ENCODE results near the gene RAB7A. TPM values are rescaled to one million over a fixed set of nuclear protein-coding genes. Genes with fewer than 3 reads are reported as not detected.
A peak's percentile ranks its signal among the peaks of the same experiment; 100 is the strongest.

The RAB7A gene
- polyA plus RNA-seq, 2 of the 4 experiments (the other 2 are of a cell fraction) = 137 to 160 TPM

GRCh38 chr3:128723477-128723876 lies 2.5 kb upstream of the RAB7A start:
- Histone ChIP-seq H3K27ac (no peak overlapping the region), H3K9me3 (no peaks in the 10 kb centered on the region), H3K4me1 (peaks cover 15% of the 10 kb centered on the region), H3K4me2 (no peak overlapping the region), H3K4me3 (no peak overlapping the region)
- ChIA-PET POLR2A (no interaction called here), CTCF (interaction anchor here (1.2 to 2.1 kb wide), 2 partner anchors 17 to 43 kb away, joined by 3 to 10 read pairs; no protein-coding TSS in a partner anchor)
- DNase-seq (ENCODE audit: low read depth in 1 of 2, low spot score in 1 of 2) (no peak), FAIRE-seq (no peak), ATAC-seq (no peak)
- TF ChIP-seq EP300 (IDR thresholded peaks at IDR 0.05) (no peak), CBX2 (IDR thresholded peaks at IDR 0.05; ENCODE audit: borderline replicate concordance, low read depth) (no peak), HOXB13 (CRISPR knock-in tag; IDR thresholded peaks at IDR 0.05; ENCODE audit: low read depth) (no peak), MAX (IDR thresholded peaks at IDR 0.05) (no peak), HOXB5 (CRISPR knock-in tag; IDR thresholded peaks at IDR 0.05) (no peak), ELK1 (IDR thresholded peaks at IDR 0.05; ENCODE audit: low read depth, low read length) (no peak), KDM5A (IDR thresholded peaks at IDR 0.05) (no peak), RCOR1 (IDR thresholded peaks at IDR 0.05; ENCODE audit: low read depth, low read length) (no peak)
- WGBS (ENCODE audit: missing lambda C conversion rate) = 87% methylated on average over 6 of the region's 6 CpGs

- 24% methylated on average over 7 of the region's 7 CpGs for WGBS (ENCODE audit: missing lambda C conversion rate)
- POLR2A ChIA-PET = interaction anchor here (2.9 kb wide), 1 partner anchor 45 kb away, joined by 12 read pairs; no protein-coding TSS in a partner anchor
- CTCF ChIA-PET = interaction anchor here (0.8 to 2.1 kb wide), 5 partner anchors 10 to 69 kb away, joined by 3 to 10 read pairs (median 3); no protein-coding TSS in a partner anchor
- DNase-seq (ENCODE audit: low read depth in 1 of 2, low spot score in 1 of 2) (no peak), FAIRE-seq (no peak), ATAC-seq (no peak)
- Histone ChIP-seq H3K4me2 (peak overlapping the region; percentile 71), H3K27ac (peak overlapping the region; percentile 94 to 96), H3K4me1 (peaks cover 25% of the 10 kb centered on the region), H3K9me3 (no peaks in the 10 kb centered on the region), H3K4me3 (peak overlapping the region; percentile 95; the same call in 2 of the 3 replicates)
- no peak for TF ChIP-seq HES2 (IDR thresholded peaks at IDR 0.05)
- TF ChIP-seq KDM1A (IDR thresholded peaks at IDR 0.05; ENCODE audit: low read depth) = no peak
- TF ChIP-seq CTCF (IDR thresholded peaks at IDR 0.05) = no peak
- TF ChIP-seq MAFK (IDR thresholded peaks at IDR 0.05; ENCODE audit: partially characterized antibody) = no peak
- TF ChIP-seq CBX8 (IDR thresholded peaks at IDR 0.05) = no peak
- peak; percentile 45; the same call in 1 of the 2 replicates for TF ChIP-seq HOXB5 (CRISPR knock-in tag; IDR thresholded peaks at IDR 0.05)
These were observed 398 bp upstream of the RAB7A start for GRCh38 chr3:128725547-128726022.

GRCh38 chr3:128727059-128727458 lies 1.1 kb downstream of the RAB7A start:
- DNase-seq (ENCODE audit: low read depth in 1 of 2, low spot score in 1 of 2) (no peak), FAIRE-seq (no peak), ATAC-seq (no peak)
- peaks cover 28% of the 10 kb centered on the region for H3K4me1 ChIP-seq
- peak overlapping the region; percentile 95 for H3K4me3 ChIP-seq
- TF ChIP-seq RARB (CRISPR knock-in tag; IDR thresholded peaks at IDR 0.05) = no peak
- 0 out of 2 replicates have a peak, but pooled peaks have one; percentile 28 for TF ChIP-seq KDM1A (IDR thresholded peaks at IDR 0.05; ENCODE audit: low read depth)
- no peak for TF ChIP-seq ATOH8 (CRISPR knock-in tag; IDR thresholded peaks at IDR 0.05; ENCODE audit: low read depth)
- no peak for TF ChIP-seq HMGXB4 (CRISPR knock-in tag; IDR thresholded peaks at IDR 0.05; ENCODE audit: borderline replicate concordance)
- no peak for TF ChIP-seq FOSB (CRISPR knock-in tag; IDR thresholded peaks at IDR 0.05)
- TF ChIP-seq ZFP36 (IDR thresholded peaks at IDR 0.05; ENCODE audit: borderline replicate concordance, partially characterized antibody) = peak; percentile 72
- ChIA-PET CTCF (interaction anchor here (1.0 to 2.3 kb wide), 3 partner anchors 12 to 68 kb away, joined by 3 to 8 read pairs (median 6); no protein-coding TSS in a partner anchor), POLR2A (interaction anchor here (2.9 kb wide), 1 partner anchor 46 kb away, joined by 12 read pairs; no protein-coding TSS in a partner anchor)
- H3K9me3 ChIP-seq = no peaks in the 10 kb centered on the region
- peak overlapping the region; percentile 92 for H3K4me2 ChIP-seq
- WGBS (ENCODE audit: missing lambda C conversion rate) = 18% methylated on average over 4 of the region's 4 CpGs
- H3K27ac ChIP-seq = peak overlapping the region; percentile 94 to 96
